Astrocyte of the cerebellum (primary cell): ENCODE measurements around the gene MAMLD1.

Source experiments
- DNase-seq: peaks from one replicate; pipeline ENCODE4 v3.0.0-alpha.2; 2011; ENCODE audit warnings: low read depth
- H3K4me3 ChIP-seq: 2 replicates; pipeline ENCODE4 v1.5.1; 2011; ENCODE audit warnings: mild to moderate bottlenecking, low read depth, low read length, moderate library complexity
- CTCF ChIP-seq: IDR thresholded peaks from 2 replicates; pipeline ENCODE4 v1.5.1; 2012; ENCODE audit warnings: low read length, low read depth, moderate library complexity, mild to moderate bottlenecking; ENCODE audit errors: missing control alignments
- in situ Hi-C: cut with HindIII; loops from 2 replicates; pipeline ENCODE4 v1.10.0; 2017; ENCODE audit warnings: low sequenced_read_pairs

MAMLD1 gene

GRCh38 chrX:150509703-150510102 is 146.6 kb downstream of the MAMLD1 start:
- in situ Hi-C loops, result no loop called here
- TF ChIP-seq CTCF, result no peak
- DNase-seq, result no peak
- H3K4me3 ChIP-seq, result no peak overlapping the region

- H3K4me3 ChIP-seq, result no peak overlapping the region
- in situ Hi-C loops, result no loop called here
- DNase-seq, result no peak
- no peak for TF ChIP-seq CTCF
These were observed 149.4 kb downstream of the MAMLD1 start for GRCh38 chrX:150512461-150512901.

DNA sequence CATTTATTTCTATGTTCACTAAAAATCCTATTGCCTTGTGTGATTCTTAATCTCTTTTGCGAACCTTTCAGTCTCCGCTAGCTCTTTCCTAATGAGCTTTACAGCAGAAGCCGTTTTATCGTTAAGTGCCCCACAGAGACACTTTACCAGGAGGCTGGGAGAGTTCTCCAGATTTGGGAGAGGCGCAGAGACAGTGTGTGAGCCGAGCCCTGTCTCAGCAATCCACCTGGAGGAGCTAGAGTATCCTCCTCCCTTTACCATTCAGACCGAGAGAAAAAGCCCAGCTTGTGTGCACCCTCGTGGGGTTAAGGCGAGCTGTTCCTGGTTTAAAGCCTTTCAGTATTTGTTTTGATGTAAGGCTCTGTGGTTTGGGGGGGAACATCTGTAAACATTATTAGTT is 150.4 kb downstream of the MAMLD1 start:
- no peak for TF ChIP-seq CTCF
- H3K4me3 ChIP-seq, result no peak overlapping the region
- in situ Hi-C loops, result no loop called here
- no peak for DNase-seq

DNA sequence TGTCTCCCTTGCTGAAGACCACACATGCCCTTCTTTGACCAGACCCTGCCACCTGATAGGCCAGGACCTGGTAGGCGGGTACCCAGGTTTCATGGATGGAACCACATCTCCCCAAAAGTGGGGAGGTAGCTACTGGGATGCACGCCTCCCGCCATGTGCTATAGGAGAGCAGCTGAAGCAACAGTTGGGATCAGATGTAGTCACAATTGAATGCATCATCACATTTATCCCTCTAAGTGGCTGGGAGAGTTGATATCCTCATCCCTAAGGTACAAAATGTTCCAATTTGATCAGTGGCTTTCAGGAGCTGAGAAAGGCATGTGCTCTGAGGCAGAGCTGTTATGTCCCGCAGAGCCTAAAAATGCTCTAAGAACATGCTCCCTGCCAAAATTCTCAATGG is 151.3 kb downstream of the MAMLD1 start:
- H3K4me3 ChIP-seq, result no peak overlapping the region
- DNase-seq, result no peak
- in situ Hi-C loops, result no loop called here
- no peak for TF ChIP-seq CTCF

DNA sequence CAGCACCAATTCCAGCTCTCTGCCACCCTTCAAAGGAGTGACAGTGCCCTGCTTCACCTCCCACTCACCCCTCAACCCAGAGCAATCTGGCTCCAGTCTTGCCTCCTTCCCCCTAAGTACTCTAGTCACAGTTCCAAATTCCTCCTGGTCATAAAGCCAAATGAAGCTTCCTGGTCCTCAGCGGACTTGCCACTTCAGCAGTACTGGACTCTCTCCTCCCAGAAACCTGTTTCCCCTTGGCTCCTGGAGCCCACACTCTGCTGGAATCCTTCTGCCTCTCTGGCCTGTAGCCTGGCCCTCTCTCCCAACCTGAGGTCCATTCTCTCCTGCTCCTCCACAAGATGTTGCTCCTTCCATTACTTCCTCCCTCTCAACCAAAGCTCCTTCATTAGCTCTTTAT is 152.7 kb downstream of the MAMLD1 start:
- no peak for DNase-seq
- no peak for TF ChIP-seq CTCF
- in situ Hi-C loops, result no loop called here
- no peak overlapping the region for H3K4me3 ChIP-seq

- H3K4me3 ChIP-seq, result no peak overlapping the region
- no peak for DNase-seq
- in situ Hi-C loops, result no loop called here
- no peak for TF ChIP-seq CTCF
These were observed 154.3 kb downstream of the MAMLD1 start for GRCh38 chrX:150517303-150517910.
